OCI-LY7 (cell line): Measurements from ENCODE around the gene KRTAP5-4.
"Not testable (repeated sequence)": the region's sequence is repeated elsewhere in the genome, so short reads cannot be mapped to it uniquely, and the experiment has no call there.

Experiments used
- CTCF ChIP-seq: fragments of 200-600 bp; sonication (generic); conservative IDR thresholded peaks from 2 replicates; pipeline ENCODE4 v1.5.1; 2014; ENCODE audit warnings: mild to moderate bottlenecking, antibody characterized with exemption, low read length, moderate library complexity, mixed read lengths
- EZH2phosphoT487 ChIP-seq: fragments of 200-600 bp; sonication (generic); IDR thresholded peaks from 2 replicates; pipeline ENCODE4 v1.6.1; 2018; ENCODE audit warnings: low read depth, borderline replicate concordance, mild to moderate bottlenecking, mixed run types, antibody characterized with exemption, low read length, moderate library complexity, mixed read lengths

- TF ChIP-seq CTCF, EZH2phosphoT487: not testable (repeated sequence)
Observed at GRCh38 chr11:1662699-1663283, 40.9 kb upstream of the KRTAP5-4 start.
